ENCODE measurements around the gene PTPN3.

Gene PTPN3

DNA sequence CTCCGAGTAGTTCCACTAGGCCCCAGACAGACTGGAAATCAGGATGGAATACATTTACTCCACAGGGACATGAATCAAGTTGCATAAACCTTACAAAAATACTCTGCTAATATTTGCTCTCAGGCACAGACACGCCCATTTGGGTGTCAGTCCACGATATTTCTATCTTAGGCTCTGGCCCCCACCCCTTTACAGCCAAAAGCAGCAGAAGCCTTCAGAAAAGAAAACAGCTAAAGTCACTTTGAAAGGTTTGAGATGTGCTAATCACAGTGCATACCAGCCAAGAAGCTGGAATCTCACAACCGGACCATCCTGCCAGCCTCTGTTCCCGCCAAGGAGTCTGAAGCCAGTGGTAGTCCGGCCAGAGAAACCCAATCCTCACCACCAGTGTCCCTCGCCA is 22.6 kb downstream of the PTPN3 start:
- no peak for DNase-seq

- DNase-seq, result no peak
These were observed 23.2 kb downstream of the PTPN3 start for GRCh38 chr9:109474944-109475343.

GRCh38 chr9:109474170-109474569 is 23.9 kb downstream of the PTPN3 start:
- no peak for DNase-seq

DNA sequence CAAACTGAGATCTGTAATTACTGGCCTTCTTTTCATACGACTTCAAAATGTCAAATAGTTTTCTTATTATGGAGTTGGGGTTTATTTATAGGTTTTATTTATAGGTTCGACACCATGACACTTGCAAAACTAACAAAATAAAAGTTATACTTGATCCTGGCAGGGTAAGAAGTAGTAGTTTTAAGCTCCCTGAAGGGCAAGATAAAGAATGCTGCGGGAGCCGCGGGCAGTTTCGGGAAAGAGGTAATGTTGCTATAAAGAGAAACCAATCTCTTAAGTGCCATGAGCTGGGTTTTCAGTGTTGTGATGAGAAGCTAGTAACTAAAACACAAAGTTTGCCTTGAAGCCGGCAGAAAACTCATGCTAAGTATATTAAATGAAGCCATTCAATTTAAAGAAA is 24.8 kb downstream of the PTPN3 start:
- DNase-seq, result no peak

DNA sequence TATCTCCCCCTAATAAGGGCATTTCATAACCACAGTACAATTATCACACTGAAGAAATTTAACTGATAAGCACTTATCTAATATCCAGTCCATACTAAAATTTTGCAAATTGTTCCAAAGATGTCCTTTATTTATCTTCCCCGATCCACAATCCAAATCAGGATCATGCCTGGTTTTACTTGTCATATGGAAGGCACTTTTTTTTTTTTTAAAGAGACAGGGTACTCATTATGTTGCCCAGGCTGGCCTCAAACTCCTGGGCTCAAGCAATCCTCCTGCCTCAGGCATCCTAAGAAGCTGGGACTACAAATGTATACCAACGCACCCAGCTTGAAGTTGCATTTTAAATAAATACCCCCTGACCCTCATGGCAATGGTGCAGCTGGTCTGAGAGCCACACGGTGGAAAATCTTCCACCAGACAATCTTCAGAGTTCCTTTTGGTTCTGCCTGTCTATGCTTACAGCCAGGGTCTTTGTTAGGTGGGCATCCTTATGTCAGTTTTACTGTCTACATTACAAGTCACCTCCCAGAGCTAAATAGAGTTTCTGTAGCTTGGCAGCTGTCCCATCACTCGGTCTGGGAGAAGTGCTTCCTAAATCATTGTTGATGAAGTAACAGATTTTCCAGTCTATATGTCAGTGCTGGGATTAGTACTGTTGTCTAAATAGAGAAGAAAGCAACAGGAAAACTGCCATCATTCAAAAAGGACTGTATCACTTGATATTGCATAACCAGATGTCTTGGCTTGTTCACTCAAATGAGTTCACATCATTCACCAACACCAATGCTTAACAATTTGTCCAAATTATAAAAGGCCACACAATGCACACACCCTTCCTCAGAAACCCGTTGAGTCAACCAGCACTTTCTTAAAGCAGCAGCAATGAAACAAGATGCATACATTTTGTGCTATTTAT is 26.4 kb downstream of the PTPN3 start:
- no peak for DNase-seq

DNA sequence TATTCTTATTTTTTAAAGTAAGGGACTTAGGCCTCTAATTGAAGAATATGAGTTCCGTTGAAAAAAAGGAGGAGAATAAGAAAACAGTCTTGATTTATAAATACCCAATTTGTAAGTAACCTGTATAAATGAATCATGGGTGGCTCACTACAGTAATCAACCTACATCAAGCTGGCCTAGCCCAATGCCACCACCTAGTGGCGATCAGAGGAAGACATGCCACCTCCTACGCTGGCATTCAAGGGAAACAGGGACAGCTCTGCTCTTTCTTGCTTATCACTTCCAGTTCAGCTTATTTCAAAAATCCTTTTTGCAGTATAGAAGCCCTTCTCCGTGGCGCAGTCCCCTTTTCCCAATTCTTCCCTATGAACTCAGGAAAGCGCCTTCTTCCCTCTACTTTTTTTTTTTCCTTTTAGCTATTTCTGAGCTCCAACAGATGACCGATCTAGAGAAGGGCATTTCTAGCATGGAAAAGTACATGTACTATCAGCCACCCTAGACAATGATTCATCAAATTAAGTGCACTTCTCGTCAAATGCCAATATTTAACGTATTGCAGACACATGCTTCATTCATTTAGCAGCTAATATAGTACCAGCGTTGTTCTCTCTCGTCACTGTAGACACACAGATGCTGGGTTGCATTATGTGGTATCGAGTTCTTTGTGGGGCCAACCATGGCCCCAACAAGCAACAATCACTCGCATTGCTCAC is 28.3 kb downstream of the PTPN3 start:
- no peak for DNase-seq

- DNase-seq, result peak; percentile 47
These were observed 29.2 kb downstream of the PTPN3 start for GRCh38 chr9:109468927-109469326.

GRCh38 chr9:109467936-109468335 is 30.2 kb downstream of the PTPN3 start:
- peak; percentile 61 for DNase-seq

DNA sequence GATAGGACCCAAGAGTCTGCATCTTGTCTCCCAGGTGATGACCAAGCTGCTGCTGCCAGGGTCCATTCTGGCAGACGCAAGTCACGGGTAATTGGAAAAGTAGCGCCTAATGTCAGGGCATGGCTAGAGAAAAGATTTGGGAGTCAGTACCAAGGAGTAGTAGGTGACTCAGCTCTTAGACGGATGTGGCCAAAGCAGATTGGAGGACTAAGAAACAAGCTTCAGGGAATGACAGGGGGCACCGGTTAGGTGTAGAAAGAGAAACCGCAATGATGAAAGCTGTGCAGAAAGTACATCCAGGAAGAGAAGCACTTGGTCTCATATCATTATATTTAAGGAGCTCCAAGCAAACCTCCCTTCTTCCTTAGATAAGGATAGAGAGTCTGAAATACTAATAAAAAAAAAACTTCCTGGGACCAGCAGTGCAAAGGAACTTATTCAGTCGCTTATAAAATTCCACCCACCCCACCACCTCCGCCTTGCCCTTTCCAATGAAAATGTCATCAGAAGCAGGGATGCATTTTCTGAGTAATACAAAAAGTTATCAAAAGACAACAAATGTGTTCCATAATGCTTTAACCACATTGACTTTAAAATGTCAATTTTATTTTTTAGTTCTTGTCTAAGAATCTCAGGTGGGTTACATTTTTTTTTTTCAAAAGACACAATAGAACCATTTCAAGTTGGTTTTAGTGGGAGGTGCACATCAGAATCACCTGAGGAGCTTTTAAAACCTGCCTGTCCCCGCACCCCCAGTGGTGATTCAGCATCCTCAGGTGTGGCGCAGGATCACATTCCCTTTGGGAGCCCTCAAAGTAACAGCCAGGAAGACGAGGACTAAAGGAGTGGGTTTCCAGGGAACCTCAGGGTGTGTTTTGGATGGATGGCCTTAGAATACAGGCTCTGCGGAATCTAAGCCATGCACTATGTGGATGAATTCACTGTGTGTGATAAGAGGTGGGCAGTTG is 31.2 kb downstream of the PTPN3 start:
- no peak for DNase-seq

DNA sequence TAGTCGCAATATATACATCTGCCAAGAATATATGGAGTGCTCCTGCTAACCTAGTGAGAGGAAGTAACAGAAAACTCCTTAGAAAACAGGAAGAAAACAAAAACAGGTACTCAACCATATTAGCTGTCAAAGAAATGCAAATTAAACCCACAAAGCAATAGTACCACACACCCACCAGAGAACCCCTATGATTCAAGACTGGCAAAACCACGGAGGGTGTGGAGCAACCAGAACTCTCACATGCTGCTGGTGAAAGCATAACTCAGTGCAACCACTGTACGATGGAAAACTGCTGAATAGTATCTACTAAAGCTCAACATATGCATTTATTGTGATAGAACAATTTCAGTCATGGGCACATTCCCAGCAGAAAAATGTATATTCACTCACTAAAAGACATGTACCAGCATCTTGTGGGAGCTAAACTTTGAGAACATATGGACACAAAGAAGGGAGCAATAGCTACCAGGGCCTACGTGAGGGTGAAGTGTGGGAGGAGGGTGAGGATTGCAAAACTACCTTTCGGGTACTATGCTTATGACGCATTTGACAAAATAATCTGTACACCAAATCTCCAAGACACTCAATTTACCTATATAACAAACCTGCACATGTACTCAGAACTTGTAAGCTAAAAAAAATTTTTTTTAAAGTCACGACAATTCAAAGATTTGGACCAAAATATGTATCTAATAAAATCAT is 34.0 kb downstream of the PTPN3 start:
- no peak for DNase-seq

- no peak for DNase-seq
These were observed 37.5 kb downstream of the PTPN3 start for GRCh38 chr9:109460576-109460975.

- DNase-seq, result no peak
These were observed 38.7 kb downstream of the PTPN3 start for GRCh38 chr9:109459423-109459822.

DNA sequence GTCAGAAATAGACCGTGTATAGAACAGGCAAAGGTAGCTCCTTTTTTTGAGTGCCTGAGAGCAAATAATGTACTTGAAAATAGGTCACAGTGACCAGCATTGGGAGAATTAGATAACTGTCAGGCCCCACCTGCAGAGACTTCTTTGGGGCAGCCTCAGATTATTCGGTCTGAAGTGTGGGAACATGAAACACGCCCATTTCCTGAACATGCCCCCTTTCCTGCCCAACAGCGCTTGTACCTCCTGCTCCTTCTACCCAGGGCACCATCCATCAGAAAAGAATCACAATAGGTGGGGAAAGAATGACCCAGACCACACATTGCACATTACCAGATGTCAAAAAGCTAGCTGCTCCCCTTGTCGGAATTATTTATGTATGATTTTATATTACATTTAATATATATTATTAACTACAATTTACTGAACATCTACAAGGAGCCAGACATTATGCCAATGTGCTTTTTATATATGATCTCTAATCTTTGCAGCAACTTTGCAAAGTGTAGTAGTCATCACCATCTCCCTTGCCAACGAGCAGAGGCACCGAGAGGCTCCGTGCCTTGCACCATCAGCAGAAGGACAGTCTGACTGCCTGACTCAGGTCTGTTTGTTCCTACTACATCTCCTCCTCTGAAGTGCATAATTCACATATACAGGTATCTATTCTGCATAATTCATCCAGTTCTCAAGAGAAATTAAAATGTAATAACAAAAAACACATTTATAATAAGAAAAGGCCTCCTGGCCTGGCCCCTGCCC is 39.5 kb downstream of the PTPN3 start:
- no peak for DNase-seq

DNA sequence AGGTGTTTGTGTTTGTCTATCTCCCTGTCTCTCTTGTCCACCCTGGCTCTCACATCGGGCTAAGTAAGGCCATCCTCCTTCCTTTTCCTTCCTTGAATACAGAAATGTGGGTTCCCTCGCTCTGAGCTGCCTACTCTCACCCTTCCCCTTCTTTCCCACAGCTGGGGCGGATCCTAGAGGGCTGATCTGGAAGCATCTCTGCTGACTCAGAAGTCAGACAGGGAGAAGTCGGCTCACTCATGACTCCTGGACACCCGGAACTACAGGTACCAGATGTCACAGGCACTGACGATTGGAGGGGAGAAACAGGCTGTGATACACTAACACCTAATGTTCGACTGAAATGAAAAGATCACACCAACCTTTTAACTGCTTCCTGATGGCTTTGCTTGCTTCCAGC is 41.3 kb downstream of the PTPN3 start:
- no peak for DNase-seq

DNA sequence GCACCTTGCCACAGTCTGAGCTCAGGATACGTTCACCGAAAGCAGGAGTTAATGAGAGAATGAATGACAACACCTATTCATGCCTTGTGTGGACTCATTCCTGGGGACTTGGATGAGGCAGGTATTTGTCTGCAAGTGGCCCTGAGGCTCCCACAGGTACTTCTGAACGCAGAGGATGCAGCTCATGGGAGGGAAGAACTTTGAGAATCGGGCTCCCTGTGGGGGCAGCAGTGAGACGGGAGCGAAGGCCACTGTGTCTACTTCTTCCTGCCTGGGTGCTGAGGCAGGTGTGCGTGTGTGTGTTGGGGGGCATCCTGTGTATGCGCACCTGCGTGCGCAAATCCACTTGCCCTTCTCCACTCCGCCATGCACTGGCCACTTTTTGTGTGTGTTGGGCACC is 42.2 kb downstream of the PTPN3 start:
- DNase-seq, result no peak

- DNase-seq, result no peak
These were observed 42.7 kb downstream of the PTPN3 start for GRCh38 chr9:109455391-109455790.

DNA sequence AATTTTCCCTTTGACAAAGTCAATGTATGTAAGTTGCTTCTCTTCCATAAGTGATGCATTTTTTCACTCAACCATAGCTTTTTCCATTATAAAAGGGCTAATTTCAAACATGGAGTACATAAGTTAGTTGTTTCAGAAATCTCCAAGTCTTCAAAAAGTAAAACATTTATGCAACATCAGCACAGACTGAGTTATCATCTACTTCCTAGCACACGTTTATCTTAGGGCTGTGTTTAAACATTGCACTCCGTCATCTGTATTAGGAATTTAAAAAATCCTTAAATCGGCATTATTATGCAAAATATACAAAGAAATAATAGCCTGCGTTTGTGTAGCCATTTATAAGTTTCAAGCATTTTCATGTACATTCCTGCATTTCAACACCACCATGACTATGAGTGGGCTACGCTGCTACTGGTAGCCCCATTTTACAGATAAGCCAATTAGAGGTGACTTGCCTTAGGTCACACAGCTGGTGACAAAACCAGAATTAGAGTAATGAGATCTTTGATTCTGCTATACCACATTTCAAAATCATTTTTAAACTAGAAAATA is 43.4 kb downstream of the PTPN3 start:
- no peak for DNase-seq

GRCh38 chr9:109454041-109454440 is 44.1 kb downstream of the PTPN3 start:
- no peak for DNase-seq

GRCh38 chr9:109453210-109453842 is 44.8 kb downstream of the PTPN3 start:
- DNase-seq, result no peak

GRCh38 chr9:109452761-109453160 is 45.3 kb downstream of the PTPN3 start:
- DNase-seq, result no peak

All from SIG-M5 (cell line).